Activated effector memory CD4-positive, alpha-beta T cell treated with Interleukin-2 at 50 U/mL for 16 hours (primary cell): Measurements from ENCODE around the gene SDS.

Experiments
- DNase-seq: peaks from one replicate; pipeline ENCODE4 v3.0.0-alpha.2; 2020

The SDS gene

GRCh38 chr12:113398346-113399290, 5.1 kb downstream of the SDS start:
- no peak for DNase-seq

DNA sequence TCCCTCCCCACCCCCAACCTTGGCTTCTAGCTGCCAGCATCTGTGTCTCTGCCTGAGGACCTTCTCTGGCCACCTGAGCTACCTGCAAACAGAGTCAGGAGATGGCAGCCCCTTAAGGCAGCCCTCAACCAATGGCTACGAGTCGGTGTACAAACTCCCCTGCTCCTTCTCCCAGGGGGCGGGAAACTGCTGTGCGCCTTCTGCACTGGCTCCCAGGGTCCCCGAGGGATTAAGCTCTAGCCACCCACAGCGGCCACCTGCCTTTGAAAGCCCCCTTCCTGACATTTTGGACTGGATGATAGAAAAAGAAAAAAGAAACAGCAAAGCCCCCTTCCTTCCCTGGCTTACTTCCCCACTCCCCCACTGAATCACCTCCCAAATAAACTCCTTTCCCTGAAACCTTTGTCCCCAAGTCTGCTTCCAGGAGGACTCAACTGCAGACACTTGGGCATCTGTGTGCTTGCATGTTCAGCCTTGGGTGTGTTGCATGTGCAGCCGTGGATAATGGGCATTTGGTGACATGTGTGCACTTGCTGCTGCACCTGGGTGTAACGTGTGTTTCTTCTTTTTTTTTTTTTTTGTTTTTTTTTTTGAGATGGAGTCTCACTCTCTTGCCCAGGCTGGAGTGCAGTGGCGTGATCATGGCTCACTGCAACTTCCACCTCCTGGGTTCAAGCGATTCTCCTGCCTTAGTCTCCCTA, 6.0 kb downstream of the SDS start:
- DNase-seq, result no peak

DNA sequence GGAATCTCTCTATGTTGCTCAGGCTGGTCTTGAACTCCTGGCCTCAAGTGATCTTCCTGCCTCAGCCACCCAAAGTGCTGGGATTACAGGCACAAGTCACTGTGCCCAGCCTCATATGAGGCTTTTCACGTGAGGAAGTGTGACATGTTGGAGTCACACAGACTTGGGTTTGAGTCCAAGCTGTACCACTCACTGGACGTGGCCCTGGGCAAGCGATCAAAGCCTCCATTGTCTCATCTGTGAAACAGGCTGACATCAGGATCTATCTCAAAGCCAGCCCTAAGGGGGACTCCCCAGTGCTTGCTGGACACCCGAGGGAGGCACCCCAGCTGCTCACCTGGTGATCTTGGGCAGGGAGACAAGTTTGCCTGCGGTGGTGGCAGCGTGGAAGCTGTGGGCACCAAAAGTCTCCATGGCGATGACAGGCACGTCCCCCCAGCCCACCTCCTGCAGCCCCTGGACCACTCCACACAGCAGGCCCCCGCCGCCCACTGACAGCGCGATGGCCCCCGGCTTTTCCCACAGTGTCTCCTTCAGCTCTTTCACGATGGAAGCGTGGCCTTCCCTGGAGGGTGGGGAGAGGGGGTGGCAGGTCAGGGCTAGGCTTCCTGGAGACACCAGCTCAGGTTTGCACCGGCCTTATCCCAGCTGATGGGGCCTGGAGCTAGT, 6.7 kb downstream of the SDS start:
- DNase-seq, result no peak

GRCh38 chr12:113396200-113396599, 7.5 kb downstream of the SDS start:
- no peak for DNase-seq

DNA sequence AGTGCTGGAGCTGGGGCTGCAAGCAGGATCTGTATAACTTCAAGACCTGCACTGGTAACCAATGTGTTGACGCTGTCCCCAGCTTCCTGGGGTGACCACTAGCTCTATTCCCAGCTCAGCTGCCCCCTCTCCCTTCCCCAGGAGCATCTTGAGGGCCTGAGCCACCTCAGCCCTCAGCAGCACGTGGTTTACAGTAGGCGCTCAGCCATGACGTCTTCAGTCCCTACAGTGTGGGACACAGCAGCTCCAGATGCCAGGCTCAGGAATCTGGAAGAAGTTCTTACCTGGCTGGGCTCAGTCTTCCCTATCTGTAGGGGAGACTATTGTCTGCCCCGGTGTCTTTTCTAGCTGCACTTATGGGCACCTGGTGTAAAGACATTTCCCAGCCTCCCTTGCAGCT, 8.6 kb downstream of the SDS start:
- no peak for DNase-seq

DNA sequence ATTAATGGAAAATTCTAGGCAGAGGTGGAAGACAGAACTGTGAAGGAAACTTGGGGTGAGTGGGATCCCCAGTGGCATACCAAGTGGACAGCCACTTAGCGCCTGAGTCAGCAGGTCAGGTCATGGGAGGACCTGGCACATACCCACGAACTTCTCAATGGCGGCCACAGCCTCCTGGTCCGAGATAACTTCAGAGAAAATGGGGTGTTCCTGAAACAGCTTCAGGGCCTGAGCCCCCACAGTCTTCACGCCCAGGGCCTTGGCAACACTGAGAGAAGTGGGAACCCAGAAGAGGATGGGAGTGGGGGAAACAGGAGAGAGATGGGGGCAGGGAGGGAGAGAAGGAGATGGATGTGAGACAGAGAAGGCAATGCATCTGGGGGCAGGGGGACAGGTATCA, 9.9 kb downstream of the SDS start:
- DNase-seq, result no peak

DNA sequence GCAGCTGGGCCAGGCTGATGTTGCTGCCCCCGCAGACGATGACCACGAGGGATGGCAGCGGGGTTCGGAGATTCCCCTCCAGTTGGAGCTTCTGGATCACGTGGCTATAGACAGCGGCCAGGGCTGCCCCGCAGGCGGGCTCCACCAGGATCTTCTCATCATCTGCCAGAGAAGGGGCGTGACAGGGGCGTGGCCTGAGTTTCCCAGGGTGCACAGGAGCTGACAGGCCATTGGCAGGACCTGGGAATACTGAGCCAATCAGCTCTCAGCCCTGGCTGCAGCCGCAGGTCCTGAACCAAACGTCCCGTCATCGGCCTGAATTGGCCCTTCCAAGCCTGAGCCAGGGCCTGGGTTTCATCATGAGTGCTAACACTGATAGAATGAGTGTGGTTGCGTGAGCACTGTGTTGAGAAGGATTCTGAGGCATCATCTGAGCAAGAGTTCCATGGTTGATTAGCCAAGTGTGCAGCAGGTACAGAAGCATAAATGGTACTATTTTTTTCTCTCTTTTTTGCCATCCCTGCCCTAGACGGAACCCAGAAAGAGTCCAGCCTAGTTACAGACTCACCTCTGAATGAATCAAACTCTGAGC, 10.6 kb downstream of the SDS start:
- no peak for DNase-seq

- DNase-seq, result no peak
These were observed 11.2 kb downstream of the SDS start for GRCh38 chr12:113392520-113392919.

DNA sequence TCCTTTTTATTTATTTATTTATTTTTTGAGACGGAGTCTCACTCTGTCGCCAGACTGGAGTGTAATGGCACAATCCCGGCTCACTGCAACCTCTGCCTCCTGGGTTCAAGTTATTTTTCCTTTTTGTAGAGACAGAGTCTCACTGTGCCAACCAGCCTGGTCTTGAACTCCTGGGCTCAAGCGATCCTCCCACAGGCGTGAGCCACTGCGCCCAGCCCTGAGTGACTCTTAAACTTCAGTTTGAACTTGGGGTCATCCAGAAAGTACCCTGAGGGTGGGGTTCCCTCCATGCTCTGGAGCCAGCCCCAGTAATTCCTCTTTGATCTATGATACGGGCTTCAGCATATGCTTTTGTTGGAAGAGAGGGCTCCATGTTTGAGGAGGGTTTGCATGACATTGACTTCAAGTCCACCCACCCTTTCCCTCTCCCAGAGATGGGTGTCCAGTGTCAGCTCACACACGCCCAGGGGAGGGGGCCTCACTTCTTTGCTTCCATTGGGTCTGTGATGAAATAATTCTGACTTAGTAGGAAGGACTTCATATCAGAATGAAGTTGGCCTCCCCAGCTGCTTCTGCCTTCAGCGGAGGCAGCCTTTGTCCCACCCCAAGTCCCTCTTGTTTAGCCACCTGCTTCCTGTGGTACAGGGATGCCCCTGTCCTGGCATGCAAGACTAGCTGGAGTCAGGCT, 11.9 kb downstream of the SDS start:
- no peak for DNase-seq

DNA sequence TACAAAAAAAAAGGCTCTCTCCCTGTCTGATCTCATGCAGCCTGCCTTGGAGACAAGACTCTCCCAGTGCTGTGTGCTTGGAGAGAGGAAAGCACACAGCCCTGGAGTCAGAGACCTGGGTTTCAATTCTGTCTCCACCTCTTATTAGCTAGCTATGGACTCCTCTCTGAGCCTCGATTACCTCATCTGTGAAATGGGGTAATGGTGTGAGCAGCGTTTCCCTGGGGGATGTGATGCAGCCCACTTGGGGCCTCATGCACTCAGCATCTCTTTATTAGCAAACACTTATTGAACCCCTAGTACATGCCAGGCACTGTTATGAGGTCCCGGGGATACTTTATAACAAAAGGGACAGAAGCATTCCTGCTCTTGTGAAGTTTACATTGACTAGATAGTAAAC, 12.5 kb downstream of the SDS start:
- no peak for DNase-seq

DNA sequence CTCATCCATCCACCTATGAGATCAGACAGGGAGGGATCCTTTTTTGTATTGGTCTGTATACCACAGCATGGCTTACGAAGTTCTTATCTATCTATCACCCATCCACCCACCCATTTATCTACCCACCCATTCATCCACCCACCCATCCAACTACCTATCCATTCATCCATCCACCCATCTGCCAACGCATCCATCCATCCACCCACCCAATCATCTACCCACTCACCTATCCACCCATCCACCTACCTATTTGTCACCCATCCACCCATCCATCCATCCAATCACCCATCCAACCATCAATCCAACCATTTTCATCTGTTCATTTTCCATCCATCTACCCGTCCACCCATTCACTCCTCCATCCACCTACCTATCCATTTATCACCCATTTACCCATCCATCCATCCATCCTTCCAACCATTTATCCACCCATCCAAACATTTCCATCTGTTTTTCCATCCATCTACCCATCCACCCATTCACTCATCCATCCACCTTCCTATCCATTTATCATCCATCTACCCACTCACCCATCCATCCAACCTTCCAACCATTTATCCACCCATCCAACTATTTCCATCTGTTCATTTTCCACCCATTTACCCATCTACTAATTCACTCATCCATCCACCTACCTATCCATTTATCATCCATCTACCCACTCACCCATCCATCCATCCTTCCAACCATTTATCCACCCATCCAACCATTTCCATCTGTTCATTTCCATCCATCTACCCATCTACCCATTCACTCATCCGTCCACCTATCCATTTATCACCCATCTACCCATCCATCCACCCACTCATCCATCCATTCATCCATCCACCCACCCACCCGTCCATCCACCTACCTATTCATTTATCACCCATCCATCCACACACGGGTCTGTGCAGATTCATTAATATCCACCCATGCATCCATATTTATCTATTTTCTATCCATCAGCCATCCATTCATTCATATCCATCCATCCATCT, 13.3 kb downstream of the SDS start:
- no peak for DNase-seq

- no peak for DNase-seq
These were observed 15.3 kb downstream of the SDS start for GRCh38 chr12:113388351-113388750.

- DNase-seq, result no peak
These were observed 16.1 kb downstream of the SDS start for GRCh38 chr12:113387631-113388030.

DNA sequence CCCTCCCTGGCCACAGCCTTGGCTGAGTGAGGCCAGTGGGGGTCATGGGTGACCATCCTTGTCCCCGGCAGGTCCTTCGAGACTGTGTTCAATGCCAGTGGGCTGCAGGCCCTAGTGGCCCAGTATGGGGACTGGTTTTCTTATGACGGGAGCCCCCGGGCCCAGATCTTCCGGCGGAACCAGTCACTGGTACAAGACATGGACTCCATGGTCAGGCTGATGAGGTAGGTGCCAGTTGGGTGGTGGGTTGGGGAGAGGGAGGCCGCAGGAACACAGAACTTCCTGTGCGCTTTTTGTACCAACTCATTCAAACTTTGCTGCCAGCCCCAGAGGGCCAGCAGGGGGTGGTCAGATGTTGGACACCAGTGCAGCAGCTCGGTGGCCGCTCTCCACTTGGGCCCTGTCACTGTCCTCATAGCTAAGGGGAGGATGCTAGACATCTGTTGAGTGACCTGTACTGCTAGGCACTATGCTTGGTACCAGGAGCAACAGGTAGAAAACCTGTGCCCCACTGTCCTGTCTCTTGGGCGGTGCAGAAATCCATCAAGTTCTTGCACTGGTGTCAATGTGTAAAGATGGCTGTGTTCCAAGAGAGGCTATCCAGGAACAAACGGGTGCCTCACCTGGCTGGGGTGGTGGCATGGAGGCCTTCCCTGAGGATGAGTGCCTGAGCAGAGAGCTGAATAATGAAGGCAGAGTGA, 16.7 kb downstream of the SDS start:
- no peak for DNase-seq

GRCh38 chr12:113385282-113385882, 18.3 kb downstream of the SDS start:
- no peak for DNase-seq

GRCh38 chr12:113384778-113385177, 18.9 kb downstream of the SDS start:
- DNase-seq, result no peak

GRCh38 chr12:113382206-113382605, 21.5 kb downstream of the SDS start:
- no peak for DNase-seq

DNA sequence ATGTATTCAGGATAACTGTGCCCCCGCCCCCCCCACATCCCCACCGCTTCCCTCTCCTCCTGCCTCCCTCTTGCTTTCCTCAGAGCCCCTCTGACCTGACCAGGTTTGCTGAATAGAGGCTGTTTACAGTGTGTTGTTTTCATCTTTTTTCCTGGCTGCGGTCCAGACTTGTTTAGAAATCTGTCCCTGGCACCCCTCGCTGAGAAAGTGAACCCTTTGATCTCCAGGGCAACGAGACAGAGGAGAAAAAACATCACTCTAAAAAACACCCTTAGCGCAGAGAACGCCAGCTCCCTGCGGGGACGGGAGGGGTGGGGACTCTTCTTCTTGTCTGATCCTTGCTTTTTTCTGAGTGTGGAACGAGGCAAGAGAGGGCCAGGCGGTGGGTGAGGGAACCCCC, 22.5 kb downstream of the SDS start:
- DNase-seq, result no peak

DNA sequence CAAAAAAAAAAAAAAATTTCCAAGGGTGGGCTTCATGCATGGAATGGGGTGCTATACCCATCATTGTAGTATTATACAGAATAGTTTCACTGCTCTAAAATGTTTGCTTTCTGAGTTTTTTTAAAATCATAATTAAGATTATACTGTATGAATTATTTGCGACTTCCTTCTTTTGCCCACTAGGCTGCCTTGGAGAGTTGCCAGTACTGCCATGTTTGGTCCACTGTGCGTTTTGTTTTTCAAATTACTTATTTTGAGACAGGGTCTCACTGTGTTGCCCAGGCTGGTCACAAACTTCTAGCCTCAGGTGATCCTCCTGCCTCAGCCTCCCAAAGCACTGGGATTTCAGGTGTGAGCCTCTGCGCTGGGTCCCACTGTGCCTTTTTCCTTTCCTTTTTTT, 25.4 kb downstream of the SDS start:
- DNase-seq, result no peak

DNA sequence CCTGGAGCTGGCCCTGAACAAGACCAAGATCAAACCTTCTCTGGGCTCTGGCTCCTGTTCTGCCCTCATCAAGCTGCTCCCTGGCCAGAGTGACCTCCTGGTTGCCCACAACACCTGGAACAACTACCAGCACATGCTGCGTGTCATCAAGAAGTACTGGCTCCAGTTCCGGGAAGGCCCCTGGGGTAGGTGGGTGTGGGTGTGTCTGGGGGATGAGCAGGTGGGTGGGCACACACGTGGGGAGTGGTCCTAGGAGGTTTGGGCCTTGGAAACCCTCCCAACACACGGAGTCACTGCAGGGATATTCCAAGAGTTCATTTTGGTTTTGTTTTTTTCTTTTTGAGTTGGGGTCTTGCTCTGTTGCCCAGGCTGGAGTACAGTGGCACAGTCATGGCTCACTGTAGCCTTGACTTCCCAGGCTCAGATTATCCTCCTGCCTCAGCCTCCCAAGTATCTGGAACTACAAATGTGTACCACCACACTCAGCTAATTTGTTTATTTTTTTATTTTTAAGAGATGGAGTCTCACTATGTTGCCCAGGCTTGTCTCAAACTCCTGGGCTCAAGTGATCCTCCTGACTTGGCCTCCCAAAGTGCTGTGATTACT, 28.8 kb downstream of the SDS start:
- DNase-seq, result no peak
